H1 (cell line): ENCODE results near the gene ARHGAP10. TPM values are rescaled to one million over a fixed set of nuclear protein-coding genes. Genes with fewer than 3 reads are reported as not detected.

Source experiments
- CTCF ChIA-PET: fragments of 300-600 bp; sonication (Branson Sonifier 250); formaldehyde crosslinking; loops from one replicate; lab custom pipeline; 2021; ENCODE audit not compliant: partially characterized antibody; lab: Charles Lee
- POLR2A ChIA-PET: fragments of 300-600 bp; sonication (Branson Sonifier 250); formaldehyde crosslinking; loops from one replicate; lab custom pipeline; 2021; ENCODE audit warnings: inconsistent platforms; ENCODE audit not compliant: partially characterized antibody; lab: Charles Lee
- DNase-seq, 2 experiments: peaks; one replicate each; pipeline versions ENCODE4 v3.0.0 to v3.0.0-alpha.2; 2010 to 2022; ENCODE audit warnings: low spot score in 2 of 2, low read depth in 1 of 2, mixed read lengths in 1 of 2
- FAIRE-seq: peaks from 2 replicates; lab custom pipeline; 2011; peaks lifted over from hg19 to GRCh38; lab: Jason Lieb, UNC
- H2AFZ ChIP-seq: 2 replicates; pipeline ENCODE4 v1.8.1; 2012; ENCODE audit warnings: low read length, inconsistent platforms
- H2AK5ac ChIP-seq: 2 replicates; pipeline ENCODE4 v1.6.1; 2013; ENCODE audit warnings: low read depth, low read length
- H2BK120ac ChIP-seq: replicated peaks from 2 replicates; pipeline ENCODE3; 2013; ENCODE audit warnings: low read depth, low read length, inconsistent platforms
- H2BK12ac ChIP-seq: 2 replicates; pipeline ENCODE4 v1.6.1; 2013; ENCODE audit warnings: low read depth, low read length
- H2BK15ac ChIP-seq: 2 replicates; pipeline ENCODE4 v1.6.1; 2013; ENCODE audit warnings: low read length
- H2BK20ac ChIP-seq: 2 replicates; pipeline ENCODE4 v1.6.1; 2013; ENCODE audit warnings: low read length
- H2BK5ac ChIP-seq: 2 replicates; pipeline ENCODE4 v1.6.1; 2013; ENCODE audit warnings: low read depth, low read length
- H3K14ac ChIP-seq: 2 replicates; pipeline ENCODE4 v1.6.1; 2013; ENCODE audit warnings: inconsistent platforms; ENCODE audit not compliant: insufficient read length
- H3K18ac ChIP-seq: 2 replicates; pipeline ENCODE4 v1.6.1; 2013; ENCODE audit warnings: low read length; ENCODE audit errors: extremely low read depth
- H3K23ac ChIP-seq: 2 replicates; pipeline ENCODE4 v1.6.1; 2013; ENCODE audit warnings: inconsistent platforms; ENCODE audit not compliant: insufficient read length
- H3K23me2 ChIP-seq: 2 replicates; pipeline ENCODE4 v1.6.1; 2013; ENCODE audit warnings: low read depth, low read length
- H3K27ac ChIP-seq: 2 replicates; pipeline ENCODE4 v1.6.1; 2011; ENCODE audit warnings: low read depth, low read length, inconsistent platforms
- H3K27me3 ChIP-seq, 4 experiments: replicated peaks in 1 of 4; 1 replicate in 1 of 4; 2 replicates in 3 of 4; pipeline versions ENCODE4 v1.6.1 to v1.8.1; 2011 to 2013; ENCODE audit warnings: low read length in 3 of 4, mild to moderate bottlenecking in 3 of 4, inconsistent platforms in 2 of 4, mixed read lengths in 2 of 4, moderate library complexity in 1 of 4; ENCODE audit not compliant: control insufficient read depth in 3 of 4, insufficient read depth in 3 of 4; ENCODE audit errors: extremely low read depth in 1 of 4
- H3K36me3 ChIP-seq, 4 experiments: 2 replicates each; pipeline versions ENCODE4 v1.6.1 to v1.8.1; 2011 to 2013; ENCODE audit warnings: mild to moderate bottlenecking in 4 of 4, low read length in 3 of 4, moderate library complexity in 2 of 4, control low read depth in 1 of 4, inconsistent platforms in 1 of 4; ENCODE audit not compliant: insufficient read depth in 4 of 4, control insufficient read depth in 2 of 4
- H3K4ac ChIP-seq: replicated peaks from 2 replicates; pipeline ENCODE3; 2013; ENCODE audit warnings: low read length, low read depth, mixed read lengths, inconsistent platforms; ENCODE audit not compliant: insufficient read length
- H3K4me1 ChIP-seq, 4 experiments: replicated peaks in 1 of 4; 1 replicate in 1 of 4; 2 replicates in 3 of 4; pipeline versions ENCODE4 v1.6.1 to v1.8.1; 2011 to 2013; ENCODE audit warnings: low read length in 3 of 4, inconsistent platforms in 2 of 4, mixed read lengths in 1 of 4; ENCODE audit not compliant: insufficient read depth in 4 of 4, control insufficient read depth in 3 of 4
- H3K4me2 ChIP-seq, 2 experiments: 2 replicates each; pipeline versions ENCODE4 v1.6.1 to v1.8.1; 2011 to 2013; ENCODE audit warnings: low read depth in 2 of 2, low read length in 2 of 2, control low read depth in 1 of 2, inconsistent platforms in 1 of 2, mild to moderate bottlenecking in 1 of 2; ENCODE audit not compliant: insufficient read depth in 1 of 2
- H3K4me3 ChIP-seq, 4 experiments: fragments of 200-600, 300-600 bp in 1 of 4; sonication (generic), shearing (Covaris generic), sonication (Bioruptor Twin) in 1 of 4; 2 replicates each; pipeline versions ENCODE4 v1.5.1 to v1.8.1; 2011 to 2016; ENCODE audit warnings: low read length in 4 of 4, low read depth in 3 of 4, control low read depth in 2 of 4, inconsistent platforms in 2 of 4, mild to moderate bottlenecking in 2 of 4, mixed read lengths in 1 of 4, moderate library complexity in 1 of 4; ENCODE audit not compliant: insufficient read depth in 2 of 4; ENCODE audit errors: extremely low read depth in 1 of 4
- H3K56ac ChIP-seq: replicated peaks from 2 replicates; pipeline ENCODE3; 2013; ENCODE audit warnings: low read depth, mild to moderate bottlenecking, mixed read lengths, low read length, inconsistent platforms; ENCODE audit not compliant: insufficient read length
- H3K79me1 ChIP-seq: 2 replicates; pipeline ENCODE4 v1.6.1; 2013; ENCODE audit warnings: low read depth, low read length, control low read depth
- H3K79me2 ChIP-seq, 2 experiments: 2 replicates each; pipeline versions ENCODE4 v1.6.1 to v1.8.1; 2012 to 2013; ENCODE audit warnings: low read length in 2 of 2, mild to moderate bottlenecking in 2 of 2, inconsistent platforms in 1 of 2; ENCODE audit not compliant: insufficient read depth in 2 of 2, control insufficient read depth in 1 of 2
- H3K9ac ChIP-seq, 4 experiments: replicated peaks in 1 of 4; 1 replicate in 1 of 4; 2 replicates in 3 of 4; pipeline versions ENCODE4 v1.6.1 to v1.8.1; 2011 to 2013; ENCODE audit warnings: low read depth in 3 of 4, low read length in 3 of 4, control low read depth in 2 of 4, mild to moderate bottlenecking in 2 of 4, moderate library complexity in 2 of 4, inconsistent platforms in 1 of 4; ENCODE audit errors: extremely low read depth in 1 of 4
- H3K9me3 ChIP-seq, 2 experiments: 2 replicates each; pipeline versions ENCODE4 v1.6.1 to v1.8.1; 2012 to 2013; ENCODE audit warnings: mild to moderate bottlenecking in 2 of 2, moderate library complexity in 2 of 2, control low read depth in 1 of 2, inconsistent platforms in 1 of 2, low read depth in 1 of 2, low read length in 1 of 2, mixed read lengths in 1 of 2; ENCODE audit not compliant: insufficient read depth in 2 of 2
- H4K20me1 ChIP-seq, 2 experiments: replicated peaks in 1 of 2; 2 replicates each; pipeline versions ENCODE3 to v1.8.1; 2011 to 2013; ENCODE audit warnings: inconsistent platforms in 2 of 2, low read length in 2 of 2, mild to moderate bottlenecking in 1 of 2; ENCODE audit not compliant: insufficient read depth in 2 of 2, control insufficient read depth in 1 of 2
- H4K5ac ChIP-seq: 2 replicates; pipeline ENCODE4 v1.6.1; 2013; ENCODE audit warnings: low read length, low read depth, mixed read lengths, inconsistent platforms; ENCODE audit not compliant: insufficient read length
- H4K8ac ChIP-seq: 2 replicates; pipeline ENCODE4 v1.8.0; 2013; ENCODE audit warnings: mild to moderate bottlenecking, moderate library complexity, low read length, inconsistent platforms; ENCODE audit not compliant: insufficient read depth; ENCODE audit errors: extremely low read depth
- H4K91ac ChIP-seq: replicated peaks from 2 replicates; pipeline ENCODE3; 2013; ENCODE audit warnings: low read length, mixed read lengths, inconsistent platforms; ENCODE audit not compliant: insufficient read length
- JUND ChIP-seq: IDR thresholded peaks from 2 replicates; pipeline ENCODE4 v1.6.1; 2011; ENCODE audit warnings: mild to moderate bottlenecking, improper control_type of control experiment, low read length
- POLR2A ChIP-seq, 2 experiments: IDR thresholded peaks; 1 replicate in 1 of 2; 2 replicates in 1 of 2; pipeline ENCODE4 v1.6.1; 2011; ENCODE audit warnings: low read depth in 2 of 2, low read length in 2 of 2, mild to moderate bottlenecking in 2 of 2; ENCODE audit errors: control extremely low read depth in 1 of 2
- TEAD4 ChIP-seq: IDR thresholded peaks from 2 replicates; pipeline ENCODE4 v1.6.1; 2012; ENCODE audit warnings: low read depth, low read length, inconsistent platforms, mixed read lengths
- WGBS, 2 experiments: shearing (Covaris generic) in 1 of 2; methylation state at CpG; one replicate each; pipeline versions ENCODE4 v1.1.6 to v1.1.7; 2013 to 2015; ENCODE audit warnings: low lambda C conversion rate in 2 of 2, mixed read lengths in 2 of 2, inconsistent platforms in 1 of 2, low coverage in 1 of 2, missing lambda C conversion rate in 1 of 2; ENCODE audit not compliant: insufficient replicate concordance in 2 of 2, insufficient coverage in 1 of 2, insufficient read length in 1 of 2; ENCODE audit errors: extremely low coverage in 1 of 2, missing lambda C conversion rate in 1 of 2; 5-methylcytosine and 5-hydroxymethylcytosine counted together
- polyA plus RNA-seq, 7 experiments: library from polyadenylated mRNA; depleted of rRNA in 3 of 7; stranded (reverse) in 5 of 7; unstranded in 2 of 7; fragments of >200 nt in 5 of 7; fragments of 200-250 nt in 2 of 7; gene quantifications; 1 replicate in 5 of 7; 2 replicates in 1 of 7; 4 replicates in 1 of 7; pipeline versions ENCODE4 v1.2.1 to v1.2.3, GENCODE V29; 2011 to 2013; ENCODE audit warnings: missing spikeins in 2 of 7, mixed read lengths in 2 of 7
- total RNA-seq: library from RNA; stranded (reverse); fragmentation: NEBNext Ultra II Directional; extraction: Animal tissue kit (Norgen Biotek cat#: 25700); gene quantifications from 2 replicates; pipeline ENCODE4 v1.2.1, GENCODE V29; 2021
- TF ChIP-seq, protein P1 (sequence below): IDR thresholded peaks from 2 replicates; pipeline ENCODE4 v1.6.1; 2012; ENCODE audit warnings: inconsistent platforms
- TF ChIP-seq, protein P2 (sequence below), 3 experiments: IDR thresholded peaks; 1 replicate in 2 of 3; 2 replicates in 1 of 3; pipeline versions ENCODE4 v1.5.1 to v1.6.1; 2011; ENCODE audit warnings: low read length in 3 of 3, mild to moderate bottlenecking in 3 of 3, inconsistent platforms in 2 of 3, low read depth in 1 of 3, moderate library complexity in 1 of 3; ENCODE audit not compliant: insufficient read depth in 1 of 3; ENCODE audit errors: control extremely low read depth in 1 of 3
- TF ChIP-seq, protein P3 (sequence below): IDR thresholded peaks from 2 replicates; pipeline ENCODE4 v1.6.1; 2012; ENCODE audit warnings: inconsistent platforms

ARHGAP10 gene
- total and polyA plus RNA-seq, 2 of the 8 experiments (the other 6 are each of a cell fraction or from before 2014, with no cell fraction given): 3.7 to 6.1 TPM

DNA sequence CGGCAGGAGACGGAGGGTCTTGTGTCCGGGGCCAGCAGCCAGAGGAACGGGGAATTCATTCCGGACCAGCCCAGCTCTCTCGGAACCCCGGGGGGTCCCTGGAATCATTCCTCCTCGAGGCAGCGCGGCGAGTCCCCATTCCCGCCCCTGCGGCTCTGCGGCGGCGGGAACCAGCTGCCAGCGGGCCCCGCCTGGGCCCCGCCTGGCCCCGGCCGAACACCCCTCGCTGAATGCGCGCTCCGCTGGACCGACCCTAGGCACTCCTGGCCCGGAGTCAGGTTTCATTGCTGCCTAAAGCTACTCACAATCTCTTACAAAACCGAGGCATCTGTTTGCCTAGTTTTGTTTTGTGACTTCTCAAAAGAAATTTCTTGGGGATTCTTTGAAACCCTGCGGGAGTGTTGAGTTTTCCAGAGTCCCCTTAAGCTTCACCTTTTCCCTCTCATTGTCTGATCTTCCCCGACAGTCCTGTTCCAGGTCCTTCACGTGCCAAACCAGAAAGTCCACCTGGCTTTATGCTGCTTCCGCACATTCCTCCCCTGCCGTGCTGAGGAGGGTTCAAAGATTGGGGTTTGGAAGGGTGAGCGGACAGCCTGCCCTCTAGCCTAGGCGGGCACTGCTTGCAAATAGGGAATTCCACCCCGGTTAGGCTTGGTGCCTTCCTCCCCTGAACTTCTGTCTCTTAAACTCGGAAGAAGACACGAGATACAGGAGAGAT lies 789 bp downstream of the ARHGAP10 start:
- Histone ChIP-seq H3K36me3 (no peaks in the 10 kb centered on the region), H4K91ac (peak overlapping the region; percentile 67), H3K4ac (no peak overlapping the region), H3K79me1 (no peaks in the 10 kb centered on the region), H3K23ac (no peak overlapping the region), H2BK120ac (no peak overlapping the region), H3K79me2 (0 out of 4 replicates have a peak, but pooled peaks cover 0 to 2% of the 10 kb centered on the region in 2 experiments), H3K18ac (peak overlapping the region; percentile 93), H3K9me3 (no peaks in the 10 kb centered on the region), H4K5ac (no peak overlapping the region), H3K4me3 (peak overlapping the region; percentile 80 to 97 (median 88)), H2BK20ac (no peak overlapping the region), H4K20me1 (no peaks in the 10 kb centered on the region), H3K56ac (no peak overlapping the region), H3K14ac (no peak overlapping the region), H3K9ac (peak overlapping the region; percentile 63 to 85 (median 72)), H3K27ac (no peak overlapping the region), H2AFZ (peak overlapping the region; percentile 93), H2AK5ac (no peak overlapping the region), H4K8ac (peak overlapping the region; percentile 92), H2BK5ac (0 out of 2 replicates have a peak overlapping the region, but pooled peaks have one; percentile 45), H3K27me3 (peaks cover 3 to 37% (median 27%) of the 10 kb centered on the region in 4 experiments), H2BK12ac (peak overlapping the region; percentile 98; the same call in 1 of the 2 replicates), H3K23me2 (peaks cover 10% of the 10 kb centered on the region; the same call in 1 of the 2 replicates), H2BK15ac (no peak overlapping the region), H3K4me2 (peak overlapping the region; percentile 72 to 100), H3K4me1 (peaks cover 3 to 14% (median 9%) of the 10 kb centered on the region in 4 experiments; a peak in 5 of 7 replicates)
- 1% methylated on average over 38 of the region's 38 CpGs; no CpG with 5 or more reads in 1 of the 2 experiments for WGBS, 2 experiments
- FAIRE-seq (no peak), DNase-seq (peak in 1 of 2 experiments; percentile 63)
- ChIA-PET CTCF (interaction anchor here (0.9 to 3.5 kb wide), 9 partner anchors 9 to 134 kb away, joined by 3 to 25 read pairs (median 4); no protein-coding TSS in a partner anchor), POLR2A (interaction anchor here (1.1 to 3.2 kb wide), 8 partner anchors 10 to 134 kb away, joined by 3 to 12 read pairs (median 3); partner anchors contain the start of gene PRMT9)
- TF ChIP-seq, protein P1, sequence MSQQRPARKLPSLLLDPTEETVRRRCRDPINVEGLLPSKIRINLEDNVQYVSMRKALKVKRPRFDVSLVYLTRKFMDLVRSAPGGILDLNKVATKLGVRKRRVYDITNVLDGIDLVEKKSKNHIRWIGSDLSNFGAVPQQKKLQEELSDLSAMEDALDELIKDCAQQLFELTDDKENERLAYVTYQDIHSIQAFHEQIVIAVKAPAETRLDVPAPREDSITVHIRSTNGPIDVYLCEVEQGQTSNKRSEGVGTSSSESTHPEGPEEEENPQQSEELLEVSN: peak; percentile 93
- TF ChIP-seq TEAD4: peak; percentile 78; the same call in 1 of the 2 replicates
- TF ChIP-seq, protein P2, sequence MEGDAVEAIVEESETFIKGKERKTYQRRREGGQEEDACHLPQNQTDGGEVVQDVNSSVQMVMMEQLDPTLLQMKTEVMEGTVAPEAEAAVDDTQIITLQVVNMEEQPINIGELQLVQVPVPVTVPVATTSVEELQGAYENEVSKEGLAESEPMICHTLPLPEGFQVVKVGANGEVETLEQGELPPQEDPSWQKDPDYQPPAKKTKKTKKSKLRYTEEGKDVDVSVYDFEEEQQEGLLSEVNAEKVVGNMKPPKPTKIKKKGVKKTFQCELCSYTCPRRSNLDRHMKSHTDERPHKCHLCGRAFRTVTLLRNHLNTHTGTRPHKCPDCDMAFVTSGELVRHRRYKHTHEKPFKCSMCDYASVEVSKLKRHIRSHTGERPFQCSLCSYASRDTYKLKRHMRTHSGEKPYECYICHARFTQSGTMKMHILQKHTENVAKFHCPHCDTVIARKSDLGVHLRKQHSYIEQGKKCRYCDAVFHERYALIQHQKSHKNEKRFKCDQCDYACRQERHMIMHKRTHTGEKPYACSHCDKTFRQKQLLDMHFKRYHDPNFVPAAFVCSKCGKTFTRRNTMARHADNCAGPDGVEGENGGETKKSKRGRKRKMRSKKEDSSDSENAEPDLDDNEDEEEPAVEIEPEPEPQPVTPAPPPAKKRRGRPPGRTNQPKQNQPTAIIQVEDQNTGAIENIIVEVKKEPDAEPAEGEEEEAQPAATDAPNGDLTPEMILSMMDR (IDR thresholded peaks at IDR 0.05; ENCODE audit: control extremely low read depth in 1 of 3, insufficient read depth in 1 of 3, low read depth in 1 of 3, low read length in 3 of 3): no peak
- TF ChIP-seq POLR2A (IDR thresholded peaks at IDR 0.05; ENCODE audit: control extremely low read depth in 1 of 2, low read depth in 2 of 2, low read length in 2 of 2): peak in 1 of 2 experiments; percentile 66; a peak in 2 of 3 replicates
- TF ChIP-seq, protein P3, sequence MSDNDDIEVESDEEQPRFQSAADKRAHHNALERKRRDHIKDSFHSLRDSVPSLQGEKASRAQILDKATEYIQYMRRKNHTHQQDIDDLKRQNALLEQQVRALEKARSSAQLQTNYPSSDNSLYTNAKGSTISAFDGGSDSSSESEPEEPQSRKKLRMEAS: peak; percentile 85
- TF ChIP-seq JUND: no peak
